Epithelial cell of esophagus (primary cell): ENCODE measurements around the gene KLK1.

Experiments
- DNase-seq: peaks from one replicate; pipeline ENCODE4 v3.0.0; 2010; ENCODE audit warnings: low read depth
- H3K4me3 ChIP-seq: 2 replicates; pipeline ENCODE4 v1.5.1; 2011; ENCODE audit warnings: mild to moderate bottlenecking, low read length, control low read depth
- CTCF ChIP-seq: IDR thresholded peaks from 2 replicates; pipeline ENCODE4 v1.5.1; 2011; ENCODE audit warnings: low read depth, mild to moderate bottlenecking, low read length, control low read depth, inconsistent platforms; ENCODE audit not compliant: insufficient read depth; ENCODE audit errors: missing control alignments

The KLK1 gene

GRCh38 chr19:50823389-50824042 is at the start of gene KLK1:
Gene KLK1, minus strand, starts transcription at chr19:50823787. Its CDS starts 39 bp downstream, at chr19:50823748.
- no peak for TF ChIP-seq CTCF
- no peak within 1 kb of the TSS for H3K4me3 ChIP-seq
- DNase-seq: no peak

- no peak for TF ChIP-seq CTCF
- DNase-seq: no peak
- H3K4me3 ChIP-seq: no peak within 1 kb of the TSS
These were observed 49.5 kb upstream of the KLK1 start, which contains the start of gene KLK2 for GRCh38 chr19:50873056-50873455. Gene KLK2, plus strand, starts transcription at chr19:50873439. Its CDS starts 35 bp downstream, at chr19:50873474.

DNA sequence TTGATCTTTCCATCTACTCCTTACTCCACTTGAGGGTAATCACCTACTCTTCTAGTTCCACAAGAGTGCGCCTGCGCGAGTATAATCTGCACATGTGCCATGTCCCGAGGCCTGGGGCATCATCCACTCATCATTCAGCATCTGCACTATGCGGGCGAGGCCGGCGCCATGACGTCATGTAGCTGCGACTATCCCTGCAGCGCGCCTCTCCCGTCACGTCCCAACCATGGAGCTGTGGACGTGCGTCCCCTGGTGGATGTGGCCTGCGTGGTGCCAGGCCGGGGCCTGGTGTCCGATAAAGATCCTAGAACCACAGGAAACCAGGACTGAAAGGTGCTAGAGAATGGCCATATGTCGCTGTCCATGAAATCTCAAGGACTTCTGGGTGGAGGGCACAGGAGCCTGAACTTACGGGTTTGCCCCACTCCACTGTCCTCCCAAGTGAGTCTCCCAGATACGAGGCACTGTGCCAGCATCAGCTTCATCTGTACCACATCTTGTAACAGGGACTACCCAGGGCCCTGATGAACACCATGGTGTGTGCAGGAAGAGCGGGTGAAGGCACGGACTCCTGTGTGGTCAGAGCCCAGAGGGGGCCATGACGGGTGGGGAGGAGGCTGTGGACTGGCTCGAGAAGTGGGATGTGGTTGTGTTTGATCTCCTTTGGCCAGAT is 47.0 kb upstream of the KLK1 start:
- TF ChIP-seq CTCF: no peak
- no peak for DNase-seq
- H3K4me3 ChIP-seq: no peak overlapping the region

- no peak for TF ChIP-seq CTCF
- no peak overlapping the region for H3K4me3 ChIP-seq
- DNase-seq: no peak
These were observed 45.9 kb upstream of the KLK1 start for GRCh38 chr19:50869479-50869878.

DNA sequence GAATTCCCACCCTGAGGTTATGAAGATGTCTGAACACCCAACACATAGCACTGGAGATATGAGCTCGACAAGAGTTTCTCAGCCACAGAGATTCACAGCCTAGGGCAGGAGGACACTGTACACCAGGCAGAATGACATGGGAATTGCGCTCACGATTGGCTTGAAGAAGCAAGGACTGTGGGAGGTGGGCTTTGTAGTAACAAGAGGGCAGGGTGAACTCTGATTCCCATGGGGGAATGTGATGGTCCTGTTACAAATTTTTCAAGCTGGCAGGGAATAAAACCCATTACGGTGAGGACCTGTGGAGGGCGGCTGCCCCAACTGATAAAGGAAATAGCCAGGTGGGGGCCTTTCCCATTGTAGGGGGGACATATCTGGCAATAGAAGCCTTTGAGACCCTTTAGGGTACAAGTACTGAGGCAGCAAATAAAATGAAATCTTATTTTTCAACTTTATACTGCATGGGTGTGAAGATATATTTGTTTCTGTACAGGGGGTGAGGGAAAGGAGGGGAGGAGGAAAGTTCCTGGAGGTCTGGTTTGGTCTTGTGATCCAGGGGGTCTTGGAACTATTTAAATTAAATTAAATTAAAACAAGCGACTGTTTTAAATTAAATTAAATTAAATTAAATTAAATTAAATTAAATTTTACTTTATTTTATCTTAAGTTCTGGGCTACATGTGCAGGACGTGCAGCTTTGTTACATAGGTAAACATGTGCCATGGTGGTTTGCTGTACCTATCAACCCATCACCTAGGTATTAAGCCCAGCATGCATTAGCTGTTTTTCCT is 38.1 kb upstream of the KLK1 start:
- DNase-seq: no peak
- TF ChIP-seq CTCF: no peak

DNA sequence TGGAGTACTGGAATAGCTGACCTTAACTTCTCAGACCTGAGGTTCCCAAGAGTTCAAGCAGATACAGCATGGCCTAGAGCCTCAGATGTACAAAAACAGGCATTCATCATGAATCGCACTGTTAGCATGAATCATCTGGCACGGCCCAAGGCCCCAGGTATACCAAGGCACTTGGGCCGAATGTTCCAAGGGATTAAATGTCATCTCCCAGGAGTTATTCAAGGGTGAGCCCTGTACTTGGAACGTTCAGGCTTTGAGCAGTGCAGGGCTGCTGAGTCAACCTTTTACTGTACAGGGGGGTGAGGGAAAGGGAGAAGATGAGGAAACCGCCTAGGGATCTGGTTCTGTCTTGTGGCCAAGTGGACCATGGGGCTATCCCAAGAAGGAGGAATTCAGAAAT is 37.4 kb upstream of the KLK1 start:
- no peak for TF ChIP-seq CTCF
- peak; percentile 7 for DNase-seq
- no peak overlapping the region for H3K4me3 ChIP-seq

More for the DNA sequence above, 38.1 kb upstream of the KLK1 start:
- no peak overlapping the region for H3K4me3 ChIP-seq
